Activated gamma-delta T cell treated with anti-CD3 and anti-CD28 coated beads, Interleukin-2, amount 50 U/mL, for 16 hours (primary cell): ENCODE results near the gene COX6A1.

ENCODE experiments used
- DNase-seq: peaks from one replicate; pipeline ENCODE4 v3.0.0-alpha.2; 2020; ENCODE audit warnings: low read depth

Gene COX6A1

GRCh38 chr12:120437735-120438494 is at the start of gene COX6A1:
COX6A1 (plus strand) TSS chr12:120438113; CDS start chr12:120438127, 14 bp downstream.
- peak; percentile 97 for DNase-seq

- DNase-seq = no peak
Measured at GRCh38 chr12:120388691-120389481, 49.0 kb upstream of the COX6A1 start.

GRCh38 chr12:120390540-120391120 is 47.3 kb upstream of the COX6A1 start:
- DNase-seq = no peak

GRCh38 chr12:120394483-120395367 is 43.2 kb upstream of the COX6A1 start:
- DNase-seq = no peak

- DNase-seq = no peak
Measured at GRCh38 chr12:120397824-120398540, 39.9 kb upstream of the COX6A1 start.

GRCh38 chr12:120399531-120399930 is 38.4 kb upstream of the COX6A1 start:
- DNase-seq = no peak

- no peak for DNase-seq
Measured at GRCh38 chr12:120402217-120402616, 35.7 kb upstream of the COX6A1 start.

GRCh38 chr12:120403869-120404268 is 34.0 kb upstream of the COX6A1 start:
- no peak for DNase-seq

- no peak for DNase-seq
Measured at GRCh38 chr12:120404271-120404670, 33.6 kb upstream of the COX6A1 start.

- DNase-seq = no peak
Measured at GRCh38 chr12:120406069-120406468, 31.8 kb upstream of the COX6A1 start.

GRCh38 chr12:120406553-120406952 is 31.4 kb upstream of the COX6A1 start:
- DNase-seq = no peak

- DNase-seq = no peak
Measured at GRCh38 chr12:120408771-120409170, 29.1 kb upstream of the COX6A1 start.

- DNase-seq = no peak
Measured at GRCh38 chr12:120412421-120412820, 25.5 kb upstream of the COX6A1 start.

- DNase-seq = no peak
Measured at GRCh38 chr12:120413901-120414695, 23.8 kb upstream of the COX6A1 start.

- DNase-seq = no peak
Measured at GRCh38 chr12:120416490-120417216, 21.3 kb upstream of the COX6A1 start.

- DNase-seq = no peak
Measured at GRCh38 chr12:120417917-120418580, 19.9 kb upstream of the COX6A1 start.

- DNase-seq = no peak
Measured at GRCh38 chr12:120421701-120422100, 16.2 kb upstream of the COX6A1 start.

- no peak for DNase-seq
Measured at GRCh38 chr12:120422892-120423456, 14.9 kb upstream of the COX6A1 start.

GRCh38 chr12:120425797-120426196 is 12.1 kb upstream of the COX6A1 start:
- no peak for DNase-seq
